GM18511 (cell line): ENCODE data around the gene PTPRN.

Experiments used
- ATAC-seq: cut with Tn5 transposase; IDR thresholded peaks from one replicate; pipeline ENCODE4 v1.9.1; 2021; ENCODE audit warnings: mild to moderate bottlenecking, moderate library complexity; ENCODE audit not compliant: unreplicated experiment

The PTPRN gene

GRCh38 chr2:219308142-219309101 is 779 bp downstream of the PTPRN start:
- ATAC-seq, result peak; percentile 54

GRCh38 chr2:219306047-219306446 is 3.2 kb downstream of the PTPRN start:
- no peak for ATAC-seq

GRCh38 chr2:219304223-219304622 is 5.0 kb downstream of the PTPRN start:
- no peak for ATAC-seq

GRCh38 chr2:219302412-219302968 is 6.7 kb downstream of the PTPRN start:
- no peak for ATAC-seq

GRCh38 chr2:219300022-219300421 is 9.2 kb downstream of the PTPRN start:
- ATAC-seq, result no peak

- ATAC-seq, result no peak
Observed at GRCh38 chr2:219299372-219299760, 9.8 kb downstream of the PTPRN start.

- peak; percentile 53 for ATAC-seq
Observed at GRCh38 chr2:219298759-219299371, 10.3 kb downstream of the PTPRN start.

- ATAC-seq, result no peak
Observed at GRCh38 chr2:219297766-219298456, 11.3 kb downstream of the PTPRN start.

- no peak for ATAC-seq
Observed at GRCh38 chr2:219296631-219297391, 12.4 kb downstream of the PTPRN start.

GRCh38 chr2:219296142-219296541 is 13.1 kb downstream of the PTPRN start:
- no peak for ATAC-seq

GRCh38 chr2:219294356-219295351 is 14.5 kb downstream of the PTPRN start:
- peak; percentile 91 for ATAC-seq

GRCh38 chr2:219293736-219294231 is 15.4 kb downstream of the PTPRN start:
- ATAC-seq, result no peak

- no peak for ATAC-seq
Observed at GRCh38 chr2:219292616-219293015, 16.6 kb downstream of the PTPRN start.

- no peak for ATAC-seq
Observed at GRCh38 chr2:219291910-219292490, 17.2 kb downstream of the PTPRN start.

- no peak for ATAC-seq
Observed at GRCh38 chr2:219291394-219291793, 17.8 kb downstream of the PTPRN start.

GRCh38 chr2:219290381-219291171 is 18.6 kb downstream of the PTPRN start:
- no peak for ATAC-seq

GRCh38 chr2:219289537-219290361 is 19.5 kb downstream of the PTPRN start:
- no peak for ATAC-seq
